Sigmoid colon (tissue), 4 donors: Measurements from ENCODE around the gene ZBTB34.

ENCODE experiments used
- CTCF ChIP-seq, 4 experiments: fragments of 450-650 bp in 3 of 4; fragments of 200-600 bp in 1 of 4; IDR thresholded peaks; one replicate each; pipeline ENCODE4 v1.5.1; 2016 to 2019; ENCODE audit warnings: antibody characterized with exemption in 4 of 4, mild to moderate bottlenecking in 3 of 4, moderate library complexity in 2 of 4
- EP300 ChIP-seq, 4 donors: sonication (generic); formaldehyde crosslinking; IDR thresholded peaks; one replicate each; pipeline ENCODE4 v1.6.1; 2017; ENCODE audit warnings: antibody characterized with exemption in 4 of 4
- POLR2A ChIP-seq, 2 donors: fragments of 450-650 bp; IDR thresholded peaks; one replicate each; pipeline ENCODE4 v1.6.1; 2016; ENCODE audit warnings: antibody characterized with exemption in 2 of 2, mild to moderate bottlenecking in 2 of 2, moderate library complexity in 2 of 2

- TF ChIP-seq CTCF (IDR thresholded peaks at IDR 0.05), result no peak
- TF ChIP-seq POLR2A (IDR thresholded peaks at IDR 0.05), result no peak
- no peak for TF ChIP-seq EP300 (IDR thresholded peaks at IDR 0.05)
Measured at GRCh38 chr9:126839301-126839700, 21.1 kb upstream of the ZBTB34 start.
